ENCODE results near the gene KRTAP12-3. TPM values are rescaled to one million over a fixed set of nuclear protein-coding genes. Genes with fewer than 3 reads are reported as not detected.
"Not testable (repeated sequence)": the region's sequence is repeated elsewhere in the genome, so short reads cannot be mapped to it uniquely, and the experiment has no call there.

The KRTAP12-3 gene
- total and polyA plus RNA-seq, 2 donors = not detected

DNA sequence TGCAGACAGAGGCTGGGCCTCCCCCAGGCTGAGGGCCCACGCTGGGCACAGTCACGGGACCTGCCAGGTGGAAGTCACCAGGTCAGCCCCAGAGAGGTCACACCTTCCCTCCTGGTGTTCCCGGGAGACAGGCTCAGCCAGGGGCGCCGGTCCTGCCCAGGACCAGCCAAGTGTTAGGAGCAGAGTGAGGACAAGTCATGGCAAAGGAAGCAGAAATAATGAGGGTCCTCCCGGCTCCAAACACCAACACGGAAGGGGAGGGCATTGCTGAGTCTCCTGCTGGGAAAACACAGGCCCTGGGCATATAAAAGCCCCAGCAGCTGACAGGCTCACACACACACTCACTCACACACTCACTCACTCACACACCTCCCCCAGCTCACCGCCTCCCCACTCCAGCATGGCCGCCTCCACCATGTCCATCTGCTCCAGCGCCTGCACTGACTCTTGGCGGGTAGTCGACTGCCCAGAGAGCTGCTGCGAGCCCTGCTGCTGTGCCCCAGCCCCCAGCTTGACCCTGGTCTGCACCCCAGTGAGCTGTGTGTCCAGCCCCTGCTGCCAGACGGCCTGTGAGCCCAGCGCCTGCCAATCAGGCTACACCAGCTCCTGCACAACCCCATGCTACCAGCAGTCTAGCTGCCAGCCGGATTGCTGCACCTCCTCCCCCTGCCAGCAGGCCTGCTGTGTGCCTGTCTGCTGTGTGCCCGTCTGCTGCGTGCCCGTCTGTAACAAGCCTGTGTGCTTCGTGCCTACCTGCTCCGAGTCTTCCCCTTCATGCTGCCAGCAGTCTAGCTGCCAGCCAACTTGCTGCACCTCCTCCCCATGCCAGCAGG, 20.5 kb upstream of the KRTAP12-3 start, which contains the start of gene KRTAP10-10:
Gene KRTAP10-10 (plus strand): TSS at position 339 of the 833 bp plus-strand sequence. CDS start 62 bp downstream, at position 401.
- 48% methylated on average over 21 of the region's 21 CpGs for WGBS
- H3K27ac ChIP-seq (ENCODE audit: low read depth) = no peak within 1 kb of the TSS
- no peak within 1 kb of the TSS for H3K4me3 ChIP-seq (ENCODE audit: low read depth, low read length)
- no peak for DNase-seq (ENCODE audit: extremely low spot score)
- no peaks in the 10 kb centered on the region for H3K4me1 ChIP-seq (ENCODE audit: insufficient read depth)
- no peaks in the 10 kb centered on the region for H3K36me3 ChIP-seq (ENCODE audit: insufficient read depth)

DNA sequence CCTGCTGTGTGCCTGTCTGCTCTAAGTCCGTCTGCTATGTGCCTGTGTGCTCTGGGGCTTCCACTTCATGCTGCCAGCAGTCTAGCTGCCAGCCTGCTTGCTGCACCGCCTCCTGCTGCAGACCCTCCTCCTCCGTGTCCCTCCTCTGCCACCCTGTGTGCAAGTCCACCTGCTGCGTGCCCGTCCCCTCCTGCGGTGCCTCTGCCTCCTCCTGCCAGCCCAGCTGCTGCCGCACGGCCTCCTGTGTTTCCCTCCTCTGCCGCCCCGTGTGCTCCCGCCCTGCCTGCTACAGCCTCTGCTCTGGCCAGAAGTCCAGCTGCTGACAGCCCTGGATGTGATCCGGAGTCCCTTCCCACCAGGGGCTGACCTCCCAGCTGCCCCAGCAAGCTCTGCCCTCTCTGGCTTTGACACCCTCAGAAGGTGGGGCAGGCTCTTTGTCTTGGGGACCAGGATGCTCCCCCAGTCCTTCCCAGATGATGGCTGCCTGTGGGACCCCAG, 19.8 kb upstream of the KRTAP12-3 start:
- H3K27ac ChIP-seq (ENCODE audit: low read depth); DNase-seq (ENCODE audit: extremely low spot score); H3K36me3 ChIP-seq (ENCODE audit: insufficient read depth); H3K4me1 ChIP-seq (ENCODE audit: insufficient read depth); H3K4me3 ChIP-seq (ENCODE audit: low read depth, low read length): not testable (repeated sequence)
- 55% methylated on average over 11 of the region's 12 CpGs for whole genome bisulfite sequencing

DNA sequence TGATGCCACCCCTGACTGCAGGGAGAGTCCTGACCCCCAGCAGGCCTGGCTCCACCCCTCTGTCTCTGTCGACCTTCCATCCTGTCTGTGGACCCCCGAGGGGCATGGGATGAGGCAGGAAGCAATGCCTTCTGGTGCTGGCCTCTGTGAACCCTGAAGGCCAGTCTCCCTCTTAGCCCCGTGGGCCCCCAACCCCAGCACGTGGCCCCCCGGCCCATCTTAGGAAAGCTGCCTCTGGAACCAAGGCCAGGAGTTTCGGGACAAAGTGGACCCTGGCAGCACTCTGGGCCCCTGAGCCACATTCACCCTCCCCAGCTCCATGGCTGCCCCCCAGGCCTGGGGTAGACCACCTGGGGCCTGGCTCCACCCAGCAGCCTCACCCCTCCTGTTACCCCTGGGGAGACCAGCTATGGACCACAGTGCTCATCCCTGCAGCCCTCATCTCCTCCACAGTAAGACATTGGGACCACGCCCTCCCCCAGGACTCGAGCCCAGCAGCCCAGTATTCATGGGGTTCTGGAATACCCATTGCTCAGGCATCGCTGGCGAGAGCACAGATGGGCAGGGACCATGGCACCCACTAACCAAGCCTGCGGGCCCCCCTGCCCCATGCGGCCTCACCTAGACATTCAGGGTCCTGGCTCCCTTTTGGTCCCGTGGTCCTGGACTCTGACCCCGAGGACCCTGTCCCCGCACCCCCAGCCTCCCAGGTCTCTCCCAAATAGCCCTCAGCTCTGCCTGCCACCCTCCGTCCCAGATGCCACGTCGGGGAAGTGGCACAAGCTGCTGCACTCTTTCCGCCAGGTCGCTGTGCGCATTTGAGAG, 19.0 kb upstream of the KRTAP12-3 start:
- not testable (repeated sequence) for H3K4me1 ChIP-seq (ENCODE audit: insufficient read depth); H3K4me3 ChIP-seq (ENCODE audit: low read depth, low read length); H3K27ac ChIP-seq (ENCODE audit: low read depth); H3K36me3 ChIP-seq (ENCODE audit: insufficient read depth); DNase-seq (ENCODE audit: extremely low spot score)
- 76% methylated on average over 21 of the region's 21 CpGs for whole genome bisulfite sequencing

DNA sequence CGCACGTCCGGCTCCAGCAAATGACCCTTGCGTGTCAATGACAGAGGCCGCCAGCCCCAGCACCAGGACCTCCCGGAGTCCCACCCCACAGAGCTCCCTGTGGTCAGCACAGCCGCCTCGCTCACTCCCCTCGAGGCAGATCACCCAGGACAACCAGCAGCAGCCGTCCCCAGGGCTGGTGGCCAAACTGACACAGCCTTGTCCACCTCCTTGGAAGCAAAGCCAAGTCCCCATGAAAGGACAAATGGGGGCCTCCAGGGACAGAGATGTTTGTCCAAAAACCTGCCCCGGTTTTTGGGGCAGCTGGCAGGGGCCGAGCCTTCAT, 18.4 kb upstream of the KRTAP12-3 start:
- 83% methylated on average over 12 of the region's 12 CpGs for WGBS
- no peak for DNase-seq (ENCODE audit: extremely low spot score)
- no peak overlapping the region for H3K4me3 ChIP-seq (ENCODE audit: low read depth, low read length)
- H3K4me1 ChIP-seq (ENCODE audit: insufficient read depth) = no peaks in the 10 kb centered on the region
- no peak overlapping the region for H3K27ac ChIP-seq (ENCODE audit: low read depth)
- H3K36me3 ChIP-seq (ENCODE audit: insufficient read depth) = no peaks in the 10 kb centered on the region

DNA sequence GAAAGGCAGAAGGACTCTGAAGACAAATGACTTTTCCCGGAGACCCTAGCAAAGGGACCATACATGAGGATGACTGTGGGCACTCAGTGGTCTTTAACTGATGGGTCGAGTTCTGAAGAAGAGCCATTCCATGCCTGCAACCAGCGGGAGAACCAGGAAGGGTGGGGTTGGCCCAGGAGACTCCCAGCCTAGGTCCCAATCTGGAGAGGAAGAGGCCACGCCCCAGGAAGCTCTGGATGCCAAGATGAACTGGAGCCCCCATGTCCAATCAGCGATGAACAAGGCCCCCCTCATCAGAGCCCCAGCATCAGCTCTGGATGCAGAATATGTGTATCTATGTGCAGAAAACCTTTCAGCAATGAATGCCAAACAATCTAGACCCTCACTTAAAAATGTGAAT, 17.0 kb upstream of the KRTAP12-3 start:
- Histone ChIP-seq H3K36me3 (ENCODE audit: insufficient read depth) (no peaks in the 10 kb centered on the region), H3K4me3 (ENCODE audit: low read depth, low read length) (no peak overlapping the region), H3K4me1 (ENCODE audit: insufficient read depth) (no peaks in the 10 kb centered on the region), H3K27ac (ENCODE audit: low read depth) (no peak overlapping the region)
- 88% methylated on average over 5 of the region's 5 CpGs for WGBS
- no peak for DNase-seq (ENCODE audit: extremely low spot score)

DNA sequence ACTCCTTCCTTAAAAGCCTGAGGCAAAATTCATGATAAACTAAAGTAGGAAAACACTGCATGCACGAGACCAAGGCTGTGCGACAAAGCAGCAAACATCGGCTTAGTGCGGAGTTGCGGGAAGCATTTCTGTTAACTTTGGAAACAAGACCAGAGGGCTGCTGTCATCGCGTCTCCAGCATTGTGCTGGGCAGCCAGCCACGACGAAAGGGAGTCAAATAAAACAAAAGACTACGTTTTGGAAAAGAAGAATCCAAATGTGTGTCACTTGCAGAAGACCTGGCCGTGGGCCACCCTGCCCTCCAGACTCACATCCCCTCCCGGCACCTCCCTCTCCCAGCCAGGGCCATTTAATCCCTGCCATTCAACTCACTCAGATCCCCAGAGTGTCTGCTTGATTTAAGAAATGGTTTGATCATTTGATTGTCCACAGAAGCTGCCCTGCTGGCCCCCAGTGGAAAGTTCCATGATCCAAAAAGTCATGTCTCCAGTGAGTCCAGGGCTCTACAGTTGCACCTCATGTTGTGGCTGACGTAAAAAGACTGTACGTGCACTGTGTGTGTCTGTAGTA, 13.9 kb upstream of the KRTAP12-3 start:
- Histone ChIP-seq H3K4me1 (ENCODE audit: insufficient read depth) (no peaks in the 10 kb centered on the region), H3K4me3 (ENCODE audit: low read depth, low read length) (no peak overlapping the region), H3K36me3 (ENCODE audit: insufficient read depth) (no peaks in the 10 kb centered on the region), H3K27ac (ENCODE audit: low read depth) (no peak overlapping the region)
- 70% methylated on average over 14 of the region's 14 CpGs for WGBS
- no peak for DNase-seq (ENCODE audit: extremely low spot score)

DNA sequence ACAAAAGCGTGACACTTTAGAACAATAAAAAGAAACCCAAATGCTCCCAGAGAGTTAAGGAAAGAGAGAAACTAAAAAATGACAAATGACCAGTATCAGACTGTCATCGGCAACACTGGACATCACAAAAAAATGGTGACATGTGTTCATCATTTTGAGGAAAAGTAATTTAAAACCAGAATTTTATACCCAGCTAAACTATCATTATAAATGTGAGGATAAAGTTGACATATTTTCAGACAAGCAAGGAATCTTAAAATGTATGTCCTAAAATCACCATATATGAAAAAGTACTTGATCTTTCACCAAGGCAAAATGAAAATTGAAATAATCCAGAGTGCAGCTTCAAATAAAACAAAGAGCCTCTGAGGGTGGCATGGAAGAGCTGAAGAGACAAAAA, 12.9 kb upstream of the KRTAP12-3 start:
- 48% methylated on average over 2 of the region's 2 CpGs for WGBS
- Histone ChIP-seq H3K4me1 (ENCODE audit: insufficient read depth) (no peaks in the 10 kb centered on the region), H3K27ac (ENCODE audit: low read depth) (no peak overlapping the region), H3K4me3 (ENCODE audit: low read depth, low read length) (no peak overlapping the region), H3K36me3 (ENCODE audit: insufficient read depth) (no peaks in the 10 kb centered on the region)
- DNase-seq (ENCODE audit: extremely low spot score) = no peak

DNA sequence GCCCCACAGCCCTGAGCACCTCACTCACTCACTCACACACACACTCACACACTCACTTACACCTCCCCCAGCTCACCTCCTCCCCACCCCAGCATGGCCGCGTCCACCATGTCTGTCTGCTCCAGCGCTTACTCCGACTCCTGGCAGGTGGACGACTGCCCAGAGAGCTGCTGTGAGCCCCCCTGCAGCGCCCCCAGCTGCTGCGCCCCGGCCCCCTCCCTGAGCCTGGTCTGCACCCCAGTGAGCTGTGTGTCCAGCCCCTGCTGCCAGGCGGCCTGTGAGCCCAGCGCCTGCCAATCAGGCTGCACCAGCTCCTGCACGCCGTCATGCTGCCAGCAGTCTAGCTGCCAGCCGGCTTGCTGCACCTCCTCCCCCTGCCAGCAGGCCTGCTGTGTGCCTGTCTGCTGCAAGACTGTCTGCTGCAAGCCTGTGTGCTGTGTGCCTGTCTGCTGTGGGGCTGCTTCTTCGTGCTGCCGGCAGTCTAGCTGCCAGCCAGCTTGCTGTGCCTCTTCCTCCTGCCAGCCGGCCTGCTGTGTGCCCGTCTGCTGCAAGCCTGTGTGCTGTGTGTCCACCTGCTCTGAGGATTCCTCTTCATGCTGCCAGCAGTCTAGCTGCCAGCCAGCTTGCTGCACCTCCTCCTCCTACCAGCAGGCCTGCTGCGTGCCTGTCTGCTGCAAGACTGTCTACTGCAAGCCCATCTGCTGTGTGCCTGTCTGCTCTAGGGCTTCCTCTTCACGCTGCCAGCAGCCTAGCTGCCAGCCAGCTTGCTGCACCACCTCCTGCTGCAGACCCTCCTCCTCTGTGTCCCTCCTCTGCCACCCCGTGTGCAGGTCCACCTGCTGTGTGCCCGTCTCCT, 11.1 kb upstream of the KRTAP12-3 start, which contains the start of gene KRTAP10-11:
Gene KRTAP10-11 (plus strand): TSS at position 49 of the 856 bp plus-strand sequence. CDS start 45 bp downstream, at position 94.
- not testable (repeated sequence) for H3K4me3 ChIP-seq (ENCODE audit: low read depth, low read length); H3K27ac ChIP-seq (ENCODE audit: low read depth); H3K36me3 ChIP-seq (ENCODE audit: insufficient read depth); DNase-seq (ENCODE audit: extremely low spot score); H3K4me1 ChIP-seq (ENCODE audit: insufficient read depth)
- WGBS = 76% methylated on average over 21 of the region's 21 CpGs

DNA sequence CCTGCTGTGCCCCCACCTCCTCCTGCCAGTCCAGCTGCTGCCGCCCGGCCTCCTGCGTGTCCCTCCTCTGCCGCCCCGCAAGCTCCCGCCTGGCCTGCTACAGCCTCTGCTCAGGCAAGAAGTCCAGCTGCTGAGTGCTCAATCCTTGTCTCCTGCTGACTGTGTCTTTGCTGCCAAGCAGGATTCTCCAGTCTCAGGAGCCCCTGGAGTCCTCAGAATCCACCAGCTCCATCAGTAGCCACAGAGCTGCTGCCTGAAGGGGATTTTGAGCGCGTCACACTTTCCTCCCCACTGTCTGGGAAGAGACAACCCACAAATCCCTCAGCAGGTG, 10.5 kb upstream of the KRTAP12-3 start:
- 56% methylated on average over 8 of the region's 8 CpGs for WGBS
- H3K4me3 ChIP-seq (ENCODE audit: low read depth, low read length) = no peak overlapping the region
- no peak for DNase-seq (ENCODE audit: extremely low spot score)

DNA sequence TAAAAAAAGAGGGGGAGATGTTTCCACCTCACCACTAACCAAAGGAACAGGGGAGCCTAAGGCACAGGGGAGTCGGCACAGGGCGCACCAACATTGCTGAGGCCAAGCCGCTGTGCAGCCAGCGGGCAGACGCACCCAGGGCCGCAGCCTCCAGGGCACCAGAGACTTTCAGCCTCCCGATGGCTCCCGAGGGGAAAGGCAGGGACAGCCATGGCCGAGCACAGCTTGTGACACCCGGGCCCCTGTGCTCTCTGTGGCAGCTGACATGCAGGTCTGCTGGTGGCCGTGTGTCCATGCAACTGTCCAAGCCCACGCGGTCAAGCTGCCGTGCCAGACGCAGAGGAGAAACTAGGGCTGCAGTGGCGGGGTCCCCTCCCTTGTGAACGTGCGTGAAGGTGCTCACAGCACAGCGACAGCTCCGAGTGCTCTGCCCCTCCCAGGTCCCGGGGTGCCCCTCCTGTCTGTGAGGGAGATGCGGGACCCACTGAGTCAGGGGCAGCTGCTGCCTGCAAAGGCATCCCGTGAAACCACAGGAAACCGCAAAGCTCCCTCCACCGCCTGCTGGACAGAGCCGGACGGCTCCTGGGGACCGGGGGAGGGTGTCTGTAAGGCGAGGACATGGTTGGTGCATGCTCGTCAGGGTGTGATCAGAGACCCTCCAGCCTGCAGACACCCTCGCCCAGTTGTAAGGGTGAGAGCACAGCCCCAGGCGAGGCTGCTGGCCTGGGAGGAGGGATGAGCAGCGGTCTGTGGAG, 9.0 kb upstream of the KRTAP12-3 start:
- Histone ChIP-seq H3K27ac (ENCODE audit: low read depth) (no peak overlapping the region), H3K4me3 (ENCODE audit: low read depth, low read length) (no peak overlapping the region), H3K4me1 (ENCODE audit: insufficient read depth) (no peaks in the 10 kb centered on the region), H3K36me3 (ENCODE audit: insufficient read depth) (no peaks in the 10 kb centered on the region)
- 74% methylated on average over 33 of the region's 33 CpGs for WGBS
- DNase-seq (ENCODE audit: extremely low spot score) = no peak

More for the DNA sequence above, 10.5 kb upstream of the KRTAP12-3 start:
- Histone ChIP-seq H3K27ac (ENCODE audit: low read depth) (no peak overlapping the region), H3K4me1 (ENCODE audit: insufficient read depth) (no peaks in the 10 kb centered on the region), H3K36me3 (ENCODE audit: insufficient read depth) (no peaks in the 10 kb centered on the region)

DNA sequence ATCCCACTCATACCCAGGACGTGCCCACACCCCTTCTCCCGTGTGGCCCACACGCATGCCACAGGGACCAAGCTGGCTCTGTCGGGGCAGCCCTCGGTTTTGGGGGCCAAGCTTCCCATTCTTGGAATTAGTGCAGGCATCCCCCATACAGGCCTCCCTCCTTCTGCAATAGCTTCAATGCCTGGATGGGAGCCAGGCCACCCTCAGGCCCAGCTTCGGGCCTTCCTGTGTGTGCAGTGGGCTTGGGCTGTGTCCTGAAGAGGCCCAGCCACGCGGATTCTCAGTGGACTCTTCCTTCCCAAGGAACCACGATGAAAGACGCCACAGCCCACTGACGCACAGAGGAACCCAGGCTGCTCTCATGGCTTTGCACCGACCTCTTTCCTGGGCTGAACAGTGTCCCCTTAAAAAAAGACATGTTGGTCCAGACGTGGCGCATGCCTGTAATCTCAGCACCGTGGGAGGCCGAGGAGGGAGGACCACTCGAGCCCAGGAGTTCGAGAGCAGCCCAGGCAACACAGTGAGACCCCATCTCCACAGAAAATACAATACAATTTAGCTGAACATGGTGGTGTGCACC, 8.1 kb upstream of the KRTAP12-3 start:
- H3K4me3 ChIP-seq (ENCODE audit: low read depth, low read length) = no peak overlapping the region
- H3K36me3 ChIP-seq (ENCODE audit: insufficient read depth) = no peaks in the 10 kb centered on the region
- 76% methylated on average over 18 of the region's 18 CpGs for WGBS
- H3K27ac ChIP-seq (ENCODE audit: low read depth) = no peak overlapping the region
- DNase-seq (ENCODE audit: extremely low spot score) = no peak
- H3K4me1 ChIP-seq (ENCODE audit: insufficient read depth) = no peaks in the 10 kb centered on the region

DNA sequence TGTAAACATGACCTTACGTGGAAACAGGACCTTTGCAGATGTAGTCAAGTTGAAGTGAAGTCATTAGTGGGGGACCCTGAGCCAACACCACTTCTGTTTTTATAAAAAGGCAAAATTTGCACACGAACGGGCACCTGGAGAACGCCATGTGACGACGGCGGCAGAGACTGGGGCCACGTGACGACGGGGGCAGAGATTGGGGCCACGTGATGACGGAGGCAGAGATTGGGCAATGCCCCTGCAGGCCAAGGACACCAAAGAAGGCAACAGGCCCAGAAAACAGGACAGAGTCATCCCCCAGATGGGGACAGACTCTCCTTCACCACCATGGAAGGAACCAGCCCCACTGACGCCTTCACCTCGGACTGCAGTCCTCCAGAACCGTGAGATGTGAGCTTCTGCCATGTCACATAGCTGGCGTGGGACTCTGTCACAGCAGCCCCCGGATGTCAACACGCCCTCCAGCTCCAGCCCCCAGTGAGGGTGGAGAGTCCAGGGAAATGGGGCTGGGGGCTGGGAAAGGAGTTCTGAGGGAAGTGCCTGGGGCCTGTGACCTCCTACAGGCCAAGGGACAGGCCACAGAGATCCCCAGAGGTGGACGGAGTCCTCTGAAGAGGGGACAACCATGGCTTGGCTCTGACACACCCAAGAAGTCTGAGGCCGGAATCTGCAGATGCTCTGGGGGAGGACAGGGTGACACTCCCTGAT, 7.3 kb upstream of the KRTAP12-3 start:
- H3K27ac ChIP-seq (ENCODE audit: low read depth) = no peak overlapping the region
- H3K4me1 ChIP-seq (ENCODE audit: insufficient read depth) = no peaks in the 10 kb centered on the region
- DNase-seq (ENCODE audit: extremely low spot score) = no peak
- H3K36me3 ChIP-seq (ENCODE audit: insufficient read depth) = no peaks in the 10 kb centered on the region
- whole genome bisulfite sequencing = 89% methylated on average over 20 of the region's 20 CpGs
- H3K4me3 ChIP-seq (ENCODE audit: low read depth, low read length) = no peak overlapping the region

Data from urinary bladder (tissue), 4 donors.